Measurements from ENCODE around the gene MAMDC4. TPM values are rescaled to one million over a fixed set of nuclear protein-coding genes. Genes with fewer than 3 reads are reported as not detected.
A peak's percentile ranks its signal among the peaks of the same experiment; 100 is the strongest.

MAMDC4 gene
- total and polyA plus RNA-seq, 2 experiments from 2014 or later = 1.7 to 6.8 TPM

DNA sequence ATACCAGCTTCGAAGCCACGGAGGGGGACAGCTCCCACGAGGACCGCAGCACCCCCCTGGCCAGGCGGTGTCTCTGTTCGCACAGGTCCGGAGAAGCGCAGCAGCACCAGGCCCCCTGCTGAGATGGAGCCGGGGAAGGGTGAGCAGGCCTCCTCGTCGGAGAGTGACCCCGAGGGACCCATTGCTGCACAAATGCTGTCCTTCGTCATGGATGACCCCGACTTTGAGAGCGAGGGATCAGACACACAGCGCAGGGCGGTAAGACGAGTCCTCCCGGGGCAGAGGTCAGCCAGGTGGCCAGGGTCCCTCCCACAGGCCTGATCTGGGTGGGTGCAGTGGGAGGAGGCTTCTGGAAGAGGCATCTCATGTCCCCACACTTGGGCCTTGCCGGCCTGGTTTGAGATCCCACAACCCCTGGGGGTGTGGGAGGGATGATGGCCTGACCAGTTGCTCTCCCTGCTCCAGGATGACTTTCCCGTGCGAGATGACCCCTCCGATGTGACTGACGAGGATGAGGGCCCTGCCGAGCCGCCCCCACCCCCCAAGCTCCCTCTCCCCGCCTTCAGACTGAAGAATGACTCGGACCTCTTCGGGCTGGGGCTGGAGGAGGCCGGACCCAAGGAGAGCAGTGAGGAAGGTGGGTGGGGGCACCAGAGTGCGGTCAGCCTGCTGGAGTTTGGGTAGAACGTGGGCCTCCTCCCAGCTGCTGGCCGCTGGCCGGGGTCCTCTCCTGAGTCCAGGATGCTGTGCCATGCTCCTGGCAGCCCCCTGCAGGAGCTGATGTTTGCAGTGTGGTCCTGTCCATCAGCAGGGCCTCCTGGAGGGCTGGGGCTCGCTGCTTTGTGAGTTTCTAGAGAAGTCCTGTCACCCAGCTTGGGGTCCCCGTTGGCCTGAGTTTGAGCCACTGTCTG is 12.7 kb upstream of the MAMDC4 start:
- no peaks in the 10 kb centered on the region for H3K36me3 ChIP-seq (ENCODE audit: insufficient read depth)
- Mint-ChIP-seq H3K27me3 (ENCODE audit: insufficient read depth, low read depth, poor library complexity) (peaks cover 40% of the 10 kb centered on the region), H3K36me3 (ENCODE audit: low read depth) (peaks cover 12% of the 10 kb centered on the region), H3K9me3 (no peaks in the 10 kb centered on the region; the same call in 2 of the 3 replicates), H3K27ac (no peak overlapping the region), H3K4me3 (peak overlapping the region; percentile 3; the same call in 1 of the 3 replicates), H3K4me1 (peaks cover 26% of the 10 kb centered on the region)
- H3K27me3 ChIP-seq (ENCODE audit: insufficient read depth) = no peaks in the 10 kb centered on the region
- H4K20me1 ChIP-seq (replicated peaks; ENCODE audit: insufficient read depth) = no peaks in the 10 kb centered on the region
- no peak overlapping the region for H3K4me2 ChIP-seq
- no peak overlapping the region for H3K4me3 ChIP-seq
- no peak overlapping the region for H3K27ac ChIP-seq (ENCODE audit: low read depth)
- peaks cover 15% of the 10 kb centered on the region; the same call in 1 of the 2 replicates for H3K4me1 ChIP-seq (ENCODE audit: insufficient read depth)
- no peak for ATAC-seq
- no peaks in the 10 kb centered on the region for H3K9me2 ChIP-seq (ENCODE audit: insufficient read depth)
- TF ChIP-seq ZNF331 (CRISPR knock-in tag; IDR thresholded peaks at IDR 0.05; ENCODE audit: low read depth) (no peak), EZH2phosphoT487 (IDR thresholded peaks at IDR 0.05; ENCODE audit: unreplicated experiment) (no peak), EZH2 (IDR thresholded peaks at IDR 0.05; ENCODE audit: low read depth, unreplicated experiment) (no peak), JUNB (IDR thresholded peaks at IDR 0.05; ENCODE audit: unreplicated experiment) (no peak), STAT1 (IDR thresholded peaks at IDR 0.05; ENCODE audit: unreplicated experiment) (no peak), NANOG (IDR thresholded peaks at IDR 0.05; ENCODE audit: borderline replicate concordance) (no peak), POLR2AphosphoS5 (IDR thresholded peaks at IDR 0.05; ENCODE audit: low read depth) (no peak), CREB1 (CRISPR knock-in tag; IDR thresholded peaks at IDR 0.05; ENCODE audit: low read depth) (no peak), ZNF114 (CRISPR knock-in tag; IDR thresholded peaks at IDR 0.05) (no peak)
- TF ChIP-seq, protein P1, sequence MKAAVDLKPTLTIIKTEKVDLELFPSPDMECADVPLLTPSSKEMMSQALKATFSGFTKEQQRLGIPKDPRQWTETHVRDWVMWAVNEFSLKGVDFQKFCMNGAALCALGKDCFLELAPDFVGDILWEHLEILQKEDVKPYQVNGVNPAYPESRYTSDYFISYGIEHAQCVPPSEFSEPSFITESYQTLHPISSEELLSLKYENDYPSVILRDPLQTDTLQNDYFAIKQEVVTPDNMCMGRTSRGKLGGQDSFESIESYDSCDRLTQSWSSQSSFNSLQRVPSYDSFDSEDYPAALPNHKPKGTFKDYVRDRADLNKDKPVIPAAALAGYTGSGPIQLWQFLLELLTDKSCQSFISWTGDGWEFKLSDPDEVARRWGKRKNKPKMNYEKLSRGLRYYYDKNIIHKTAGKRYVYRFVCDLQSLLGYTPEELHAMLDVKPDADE (IDR thresholded peaks at IDR 0.05) = no peak
- TF ChIP-seq, protein P2, sequence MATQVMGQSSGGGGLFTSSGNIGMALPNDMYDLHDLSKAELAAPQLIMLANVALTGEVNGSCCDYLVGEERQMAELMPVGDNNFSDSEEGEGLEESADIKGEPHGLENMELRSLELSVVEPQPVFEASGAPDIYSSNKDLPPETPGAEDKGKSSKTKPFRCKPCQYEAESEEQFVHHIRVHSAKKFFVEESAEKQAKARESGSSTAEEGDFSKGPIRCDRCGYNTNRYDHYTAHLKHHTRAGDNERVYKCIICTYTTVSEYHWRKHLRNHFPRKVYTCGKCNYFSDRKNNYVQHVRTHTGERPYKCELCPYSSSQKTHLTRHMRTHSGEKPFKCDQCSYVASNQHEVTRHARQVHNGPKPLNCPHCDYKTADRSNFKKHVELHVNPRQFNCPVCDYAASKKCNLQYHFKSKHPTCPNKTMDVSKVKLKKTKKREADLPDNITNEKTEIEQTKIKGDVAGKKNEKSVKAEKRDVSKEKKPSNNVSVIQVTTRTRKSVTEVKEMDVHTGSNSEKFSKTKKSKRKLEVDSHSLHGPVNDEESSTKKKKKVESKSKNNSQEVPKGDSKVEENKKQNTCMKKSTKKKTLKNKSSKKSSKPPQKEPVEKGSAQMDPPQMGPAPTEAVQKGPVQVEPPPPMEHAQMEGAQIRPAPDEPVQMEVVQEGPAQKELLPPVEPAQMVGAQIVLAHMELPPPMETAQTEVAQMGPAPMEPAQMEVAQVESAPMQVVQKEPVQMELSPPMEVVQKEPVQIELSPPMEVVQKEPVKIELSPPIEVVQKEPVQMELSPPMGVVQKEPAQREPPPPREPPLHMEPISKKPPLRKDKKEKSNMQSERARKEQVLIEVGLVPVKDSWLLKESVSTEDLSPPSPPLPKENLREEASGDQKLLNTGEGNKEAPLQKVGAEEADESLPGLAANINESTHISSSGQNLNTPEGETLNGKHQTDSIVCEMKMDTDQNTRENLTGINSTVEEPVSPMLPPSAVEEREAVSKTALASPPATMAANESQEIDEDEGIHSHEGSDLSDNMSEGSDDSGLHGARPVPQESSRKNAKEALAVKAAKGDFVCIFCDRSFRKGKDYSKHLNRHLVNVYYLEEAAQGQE (IDR thresholded peaks at IDR 0.05; ENCODE audit: unreplicated experiment) = no peak
- TF ChIP-seq, protein P3, sequence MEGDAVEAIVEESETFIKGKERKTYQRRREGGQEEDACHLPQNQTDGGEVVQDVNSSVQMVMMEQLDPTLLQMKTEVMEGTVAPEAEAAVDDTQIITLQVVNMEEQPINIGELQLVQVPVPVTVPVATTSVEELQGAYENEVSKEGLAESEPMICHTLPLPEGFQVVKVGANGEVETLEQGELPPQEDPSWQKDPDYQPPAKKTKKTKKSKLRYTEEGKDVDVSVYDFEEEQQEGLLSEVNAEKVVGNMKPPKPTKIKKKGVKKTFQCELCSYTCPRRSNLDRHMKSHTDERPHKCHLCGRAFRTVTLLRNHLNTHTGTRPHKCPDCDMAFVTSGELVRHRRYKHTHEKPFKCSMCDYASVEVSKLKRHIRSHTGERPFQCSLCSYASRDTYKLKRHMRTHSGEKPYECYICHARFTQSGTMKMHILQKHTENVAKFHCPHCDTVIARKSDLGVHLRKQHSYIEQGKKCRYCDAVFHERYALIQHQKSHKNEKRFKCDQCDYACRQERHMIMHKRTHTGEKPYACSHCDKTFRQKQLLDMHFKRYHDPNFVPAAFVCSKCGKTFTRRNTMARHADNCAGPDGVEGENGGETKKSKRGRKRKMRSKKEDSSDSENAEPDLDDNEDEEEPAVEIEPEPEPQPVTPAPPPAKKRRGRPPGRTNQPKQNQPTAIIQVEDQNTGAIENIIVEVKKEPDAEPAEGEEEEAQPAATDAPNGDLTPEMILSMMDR (conservative IDR thresholded peaks at IDR 0.05; ENCODE audit: low read depth in 2 of 2) = no peak; a peak in 1 of 4 replicates
- TF ChIP-seq, protein P4, sequence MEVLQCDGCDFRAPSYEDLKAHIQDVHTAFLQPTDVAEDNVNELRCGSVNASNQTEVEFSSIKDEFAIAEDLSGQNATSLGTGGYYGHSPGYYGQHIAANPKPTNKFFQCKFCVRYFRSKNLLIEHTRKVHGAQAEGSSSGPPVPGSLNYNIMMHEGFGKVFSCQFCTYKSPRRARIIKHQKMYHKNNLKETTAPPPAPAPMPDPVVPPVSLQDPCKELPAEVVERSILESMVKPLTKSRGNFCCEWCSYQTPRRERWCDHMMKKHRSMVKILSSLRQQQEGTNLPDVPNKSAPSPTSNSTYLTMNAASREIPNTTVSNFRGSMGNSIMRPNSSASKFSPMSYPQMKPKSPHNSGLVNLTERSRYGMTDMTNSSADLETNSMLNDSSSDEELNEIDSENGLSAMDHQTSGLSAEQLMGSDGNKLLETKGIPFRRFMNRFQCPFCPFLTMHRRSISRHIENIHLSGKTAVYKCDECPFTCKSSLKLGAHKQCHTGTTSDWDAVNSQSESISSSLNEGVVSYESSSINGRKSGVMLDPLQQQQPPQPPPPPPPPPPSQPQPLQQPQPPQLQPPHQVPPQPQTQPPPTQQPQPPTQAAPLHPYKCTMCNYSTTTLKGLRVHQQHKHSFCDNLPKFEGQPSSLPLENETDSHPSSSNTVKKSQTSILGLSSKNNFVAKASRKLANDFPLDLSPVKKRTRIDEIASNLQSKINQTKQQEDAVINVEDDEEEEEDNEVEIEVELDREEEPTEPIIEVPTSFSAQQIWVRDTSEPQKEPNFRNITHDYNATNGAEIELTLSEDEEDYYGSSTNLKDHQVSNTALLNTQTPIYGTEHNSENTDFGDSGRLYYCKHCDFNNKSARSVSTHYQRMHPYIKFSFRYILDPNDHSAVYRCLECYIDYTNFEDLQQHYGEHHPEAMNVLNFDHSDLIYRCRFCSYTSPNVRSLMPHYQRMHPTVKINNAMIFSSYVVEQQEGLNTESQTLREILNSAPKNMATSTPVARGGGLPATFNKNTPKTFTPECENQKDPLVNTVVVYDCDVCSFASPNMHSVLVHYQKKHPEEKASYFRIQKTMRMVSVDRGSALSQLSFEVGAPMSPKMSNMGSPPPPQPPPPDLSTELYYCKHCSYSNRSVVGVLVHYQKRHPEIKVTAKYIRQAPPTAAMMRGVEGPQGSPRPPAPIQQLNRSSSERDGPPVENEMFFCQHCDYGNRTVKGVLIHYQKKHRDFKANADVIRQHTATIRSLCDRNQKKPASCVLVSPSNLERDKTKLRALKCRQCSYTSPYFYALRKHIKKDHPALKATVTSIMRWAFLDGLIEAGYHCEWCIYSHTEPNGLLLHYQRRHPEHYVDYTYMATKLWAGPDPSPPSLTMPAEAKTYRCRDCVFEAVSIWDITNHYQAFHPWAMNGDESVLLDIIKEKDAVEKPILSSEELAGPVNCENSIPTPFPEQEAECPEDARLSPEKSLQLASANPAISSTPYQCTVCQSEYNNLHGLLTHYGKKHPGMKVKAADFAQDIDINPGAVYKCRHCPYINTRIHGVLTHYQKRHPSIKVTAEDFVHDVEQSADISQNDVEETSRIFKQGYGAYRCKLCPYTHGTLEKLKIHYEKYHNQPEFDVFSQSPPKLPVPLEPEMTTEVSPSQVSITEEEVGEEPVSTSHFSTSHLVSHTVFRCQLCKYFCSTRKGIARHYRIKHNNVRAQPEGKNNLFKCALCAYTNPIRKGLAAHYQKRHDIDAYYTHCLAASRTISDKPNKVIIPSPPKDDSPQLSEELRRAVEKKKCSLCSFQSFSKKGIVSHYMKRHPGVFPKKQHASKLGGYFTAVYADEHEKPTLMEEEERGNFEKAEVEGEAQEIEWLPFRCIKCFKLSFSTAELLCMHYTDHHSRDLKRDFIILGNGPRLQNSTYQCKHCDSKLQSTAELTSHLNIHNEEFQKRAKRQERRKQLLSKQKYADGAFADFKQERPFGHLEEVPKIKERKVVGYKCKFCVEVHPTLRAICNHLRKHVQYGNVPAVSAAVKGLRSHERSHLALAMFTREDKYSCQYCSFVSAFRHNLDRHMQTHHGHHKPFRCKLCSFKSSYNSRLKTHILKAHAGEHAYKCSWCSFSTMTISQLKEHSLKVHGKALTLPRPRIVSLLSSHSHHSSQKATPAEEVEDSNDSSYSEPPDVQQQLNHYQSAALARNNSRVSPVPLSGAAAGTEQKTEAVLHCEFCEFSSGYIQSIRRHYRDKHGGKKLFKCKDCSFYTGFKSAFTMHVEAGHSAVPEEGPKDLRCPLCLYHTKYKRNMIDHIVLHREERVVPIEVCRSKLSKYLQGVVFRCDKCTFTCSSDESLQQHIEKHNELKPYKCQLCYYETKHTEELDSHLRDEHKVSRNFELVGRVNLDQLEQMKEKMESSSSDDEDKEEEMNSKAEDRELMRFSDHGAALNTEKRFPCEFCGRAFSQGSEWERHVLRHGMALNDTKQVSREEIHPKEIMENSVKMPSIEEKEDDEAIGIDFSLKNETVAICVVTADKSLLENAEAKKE (CRISPR knock-in tag; IDR thresholded peaks at IDR 0.05) = no peak
- no peak overlapping the region for H2AFZ ChIP-seq
- no peaks in the 10 kb centered on the region for H3F3A ChIP-seq (replicated peaks; ENCODE audit: low read depth)
- no peak for DNase-seq (ENCODE audit: low spot score)
- H3K79me2 ChIP-seq (replicated peaks; ENCODE audit: insufficient read depth) = no peaks in the 10 kb centered on the region

Measured in GM23338 (cell line).